ENCODE data around the gene NCOR2.

NCOR2 gene

DNA sequence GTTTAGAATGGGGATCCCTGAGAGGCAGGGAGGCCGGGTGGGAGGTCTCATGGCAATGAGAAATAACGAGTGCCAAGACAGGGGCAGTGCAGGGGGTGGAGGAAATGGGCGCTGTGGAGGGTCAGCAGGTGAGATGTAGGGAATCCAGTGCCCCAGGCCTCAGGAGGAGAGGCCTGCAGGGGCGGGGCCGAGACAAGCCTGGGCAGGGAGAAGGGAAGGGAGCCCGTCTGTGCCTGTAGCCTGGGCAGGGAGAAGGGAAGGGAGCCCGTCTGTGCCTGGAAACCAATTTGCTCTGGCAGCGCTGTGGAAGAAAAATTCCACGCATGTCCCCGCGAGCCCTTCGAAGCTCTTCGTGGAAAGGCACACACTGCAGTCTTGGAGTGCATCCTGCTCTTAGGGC lies 10.6 kb upstream of the NCOR2 start:
- DNase-seq (ENCODE audit: low read depth in 2 of 2, low spot score in 1 of 2) = no peak

DNA sequence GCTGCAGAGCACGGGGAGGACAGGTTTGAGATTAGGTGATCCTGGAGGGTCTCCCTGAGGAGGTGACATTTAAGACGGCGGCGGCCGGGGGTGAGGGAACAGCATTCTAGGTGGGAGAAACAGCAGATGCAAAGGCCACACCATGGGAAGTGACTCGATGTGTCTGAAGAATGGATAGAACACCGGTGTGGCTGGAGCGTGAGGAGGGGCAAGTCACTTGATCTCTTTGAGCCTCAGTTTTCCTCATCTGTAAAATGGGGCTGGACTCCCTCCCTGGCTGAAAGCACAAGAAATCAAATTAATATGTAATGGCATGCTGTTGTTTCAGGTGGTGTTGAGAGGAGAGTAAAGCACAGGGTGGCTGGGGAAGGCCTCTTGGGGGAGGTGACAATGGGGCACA lies 10.0 kb upstream of the NCOR2 start:
- no peak for DNase-seq (ENCODE audit: low read depth in 2 of 2, low spot score in 1 of 2)

DNA sequence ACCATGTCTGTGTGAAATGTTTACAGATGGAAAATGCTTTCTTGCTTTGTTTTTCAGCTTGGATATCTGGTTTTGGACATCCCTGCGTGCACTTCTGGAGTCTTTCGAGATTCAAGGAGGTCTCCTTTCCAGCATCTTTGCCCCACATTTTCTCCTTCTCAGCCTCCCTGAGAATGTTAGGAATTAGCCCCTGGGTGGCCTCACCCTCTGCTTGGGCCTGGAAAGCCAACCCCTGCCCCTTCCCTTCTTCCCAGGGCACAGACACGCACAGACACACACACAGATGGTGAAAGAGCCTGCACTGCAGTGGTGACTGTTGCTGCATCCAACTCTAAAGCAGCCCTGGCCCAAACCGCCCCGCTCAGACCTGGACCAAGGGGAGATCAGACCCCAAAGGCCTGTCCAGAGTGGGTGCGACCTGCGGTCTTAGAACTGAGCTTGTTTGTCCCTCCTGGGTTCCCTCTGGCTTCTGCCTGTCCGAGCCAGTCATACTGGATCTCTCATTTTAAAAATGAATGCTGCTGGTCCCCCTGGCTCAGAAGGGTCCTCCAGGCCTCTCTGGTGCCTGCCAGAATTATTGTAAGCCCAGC lies 8.7 kb upstream of the NCOR2 start:
- no peak for DNase-seq (ENCODE audit: low read depth in 2 of 2, low spot score in 1 of 2)

DNA sequence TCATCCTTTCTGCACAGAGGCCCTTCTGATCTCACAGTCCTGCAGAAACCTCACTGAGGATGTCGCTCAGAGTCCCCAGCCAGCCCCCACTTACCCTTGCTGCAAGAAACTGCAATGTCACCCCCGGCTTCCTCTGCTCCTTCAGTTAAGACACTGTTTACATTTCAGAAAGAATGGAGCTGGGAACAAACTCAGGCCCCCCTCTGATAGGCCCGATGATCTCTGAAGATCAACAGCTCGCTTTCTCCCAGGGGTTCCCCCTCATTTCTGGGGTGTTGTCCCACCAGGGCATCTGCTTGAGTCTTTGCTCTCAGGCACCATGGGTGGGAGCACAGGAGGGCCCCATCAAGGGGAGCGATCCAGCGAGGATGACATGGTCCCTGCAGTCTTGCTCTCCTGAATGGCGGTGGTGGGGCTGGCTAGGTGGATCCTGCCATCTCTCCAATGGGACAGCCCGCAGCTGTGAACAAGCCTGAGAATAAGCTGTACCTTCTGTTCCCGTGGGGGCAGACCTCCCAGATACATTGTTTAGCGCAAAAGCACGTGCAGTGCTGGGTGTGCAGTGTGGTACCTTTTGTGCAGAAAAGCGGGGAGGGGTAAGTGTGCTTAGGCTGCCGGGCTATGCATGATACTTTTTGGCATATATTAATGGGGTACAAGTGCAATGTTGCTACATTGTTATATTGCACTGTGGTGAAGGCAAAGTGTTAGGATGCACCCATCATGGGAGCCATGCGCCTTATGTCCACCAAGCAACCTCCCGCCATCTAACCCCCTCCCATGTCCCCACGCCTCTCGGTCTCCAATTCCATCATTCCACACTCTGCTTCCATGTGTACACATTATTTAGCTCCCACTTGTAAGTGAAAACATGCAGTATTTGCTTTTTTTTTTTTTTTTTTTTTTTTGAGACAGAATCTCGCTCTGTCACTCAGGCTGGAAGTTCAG lies 6.7 kb upstream of the NCOR2 start:
- DNase-seq (ENCODE audit: low read depth in 2 of 2, low spot score in 1 of 2) = no peak

DNA sequence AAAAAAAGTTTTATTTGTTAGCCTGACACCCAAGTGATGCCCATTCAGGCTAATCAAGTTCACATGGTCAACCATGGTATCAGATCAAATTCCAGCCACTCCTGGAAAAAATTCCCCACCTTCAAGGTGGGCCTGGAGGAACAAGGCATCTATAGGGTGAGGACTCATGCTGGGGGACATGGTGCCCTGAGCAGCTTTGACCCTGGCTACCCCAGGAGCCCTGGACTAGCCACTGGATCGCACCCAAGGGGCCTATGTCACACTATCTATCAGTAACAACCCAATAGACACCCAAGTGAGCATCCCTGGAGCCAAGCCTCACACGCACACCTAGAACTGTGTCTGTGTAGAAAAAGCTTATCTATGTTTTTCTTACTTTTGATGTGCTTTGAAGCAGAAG lies 4.1 kb upstream of the NCOR2 start:
- no peak for DNase-seq (ENCODE audit: low read depth in 2 of 2, low spot score in 1 of 2)

DNA sequence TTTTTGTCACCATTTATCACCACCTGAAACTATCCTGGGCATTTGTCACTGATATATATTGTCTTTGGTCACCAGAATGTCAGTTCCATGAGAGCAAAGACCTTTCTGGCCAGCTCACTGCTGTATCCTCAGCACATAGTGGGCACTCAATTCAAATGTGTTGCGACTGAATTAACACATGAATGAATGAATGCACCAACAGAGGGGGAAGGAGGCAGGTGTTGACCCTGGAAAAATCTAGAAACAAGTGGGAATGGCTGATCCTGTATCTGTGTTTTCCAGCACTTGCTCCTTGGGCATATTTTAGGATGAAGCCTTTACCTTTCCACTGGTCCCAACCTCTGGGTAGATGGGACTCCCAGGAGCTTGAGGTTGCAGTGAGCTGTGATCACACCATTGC lies 3.4 kb upstream of the NCOR2 start:
- DNase-seq (ENCODE audit: low read depth in 2 of 2, low spot score in 1 of 2) = no peak

DNA sequence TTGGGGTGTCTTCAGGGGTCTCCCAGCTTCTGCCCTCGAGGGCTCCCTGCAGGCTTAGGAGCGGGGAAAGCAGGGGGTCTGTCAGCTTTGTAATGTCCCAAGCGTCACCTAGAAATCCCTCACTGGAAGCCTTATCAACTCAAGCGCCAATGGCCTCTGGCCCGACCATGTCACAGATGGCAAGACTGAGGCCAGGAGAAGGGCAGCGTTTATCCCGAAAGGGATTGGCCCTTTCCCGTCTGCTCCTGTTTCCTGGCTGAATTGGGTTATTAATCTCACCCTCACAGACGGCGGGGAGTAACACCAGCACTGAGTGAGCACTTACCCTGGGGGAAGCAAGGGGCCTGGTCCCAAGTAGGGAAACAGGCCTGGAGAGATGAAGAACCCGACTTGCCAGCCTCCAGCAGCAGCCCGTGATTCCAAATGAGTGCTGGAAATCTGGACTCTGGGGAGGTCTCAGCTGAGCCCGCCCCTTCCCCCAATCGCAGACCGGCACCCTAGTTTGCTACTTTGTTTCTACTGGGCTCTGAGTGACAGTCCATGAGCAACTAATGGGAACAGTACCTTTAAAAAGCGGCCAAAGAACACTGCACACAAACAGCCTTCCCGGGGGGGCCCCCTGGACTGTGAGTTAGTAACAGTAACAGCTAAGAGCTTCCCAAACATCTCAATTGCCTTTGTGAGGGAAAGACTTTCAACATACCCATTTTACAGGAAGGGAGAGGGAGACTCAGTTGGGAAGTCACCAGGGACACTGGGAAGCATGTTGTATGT lies 2.1 kb upstream of the NCOR2 start:
- no peak for DNase-seq (ENCODE audit: low read depth in 2 of 2, low spot score in 1 of 2)

DNA sequence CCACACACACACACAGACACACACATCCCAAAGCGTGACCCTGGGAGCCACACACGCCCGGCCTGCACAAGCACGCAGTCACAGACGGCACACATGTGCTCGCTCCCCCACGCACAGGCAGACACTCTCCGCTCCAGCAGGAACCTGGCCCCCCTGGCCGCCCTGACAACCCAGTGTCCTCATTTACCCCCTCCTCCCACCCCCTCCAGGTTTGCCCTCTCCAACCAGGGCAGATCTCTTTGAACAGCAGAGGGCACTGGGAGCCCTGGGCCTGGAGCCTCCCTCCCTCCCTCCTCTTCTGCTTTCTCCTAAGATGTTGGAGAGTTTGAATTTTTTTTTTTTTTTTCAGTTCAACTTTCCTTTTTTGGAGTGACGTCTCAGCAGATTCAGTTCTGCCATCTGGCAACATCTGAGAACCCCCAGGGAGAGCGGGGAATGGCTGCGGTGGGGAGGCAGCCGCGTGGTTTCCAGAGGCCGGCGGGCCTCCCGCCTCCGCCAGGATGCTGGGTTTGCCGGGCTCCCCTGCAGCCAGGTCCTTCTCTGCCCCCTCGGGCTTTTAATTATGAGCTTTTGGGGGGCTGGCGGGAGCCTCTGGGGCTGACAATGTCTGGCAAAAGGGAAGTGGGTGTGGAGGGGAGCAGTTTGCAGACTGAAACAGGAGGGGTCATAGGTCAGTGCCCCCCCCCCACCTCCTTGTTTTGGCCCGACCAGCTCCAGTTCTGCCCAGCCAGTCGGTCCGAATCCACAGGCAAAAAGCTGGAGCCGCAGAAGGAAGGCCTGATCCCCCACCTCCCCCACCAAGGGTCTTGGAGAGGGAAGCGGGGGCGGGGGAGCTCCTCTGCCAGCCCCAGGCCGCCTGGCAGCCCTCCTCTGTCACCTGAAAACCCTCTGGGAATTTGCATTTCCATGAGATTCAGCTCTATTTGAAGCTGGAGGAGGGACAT lies 1.3 kb upstream of the NCOR2 start:
- DNase-seq (ENCODE audit: low read depth in 2 of 2, low spot score in 1 of 2) = no peak

DNA sequence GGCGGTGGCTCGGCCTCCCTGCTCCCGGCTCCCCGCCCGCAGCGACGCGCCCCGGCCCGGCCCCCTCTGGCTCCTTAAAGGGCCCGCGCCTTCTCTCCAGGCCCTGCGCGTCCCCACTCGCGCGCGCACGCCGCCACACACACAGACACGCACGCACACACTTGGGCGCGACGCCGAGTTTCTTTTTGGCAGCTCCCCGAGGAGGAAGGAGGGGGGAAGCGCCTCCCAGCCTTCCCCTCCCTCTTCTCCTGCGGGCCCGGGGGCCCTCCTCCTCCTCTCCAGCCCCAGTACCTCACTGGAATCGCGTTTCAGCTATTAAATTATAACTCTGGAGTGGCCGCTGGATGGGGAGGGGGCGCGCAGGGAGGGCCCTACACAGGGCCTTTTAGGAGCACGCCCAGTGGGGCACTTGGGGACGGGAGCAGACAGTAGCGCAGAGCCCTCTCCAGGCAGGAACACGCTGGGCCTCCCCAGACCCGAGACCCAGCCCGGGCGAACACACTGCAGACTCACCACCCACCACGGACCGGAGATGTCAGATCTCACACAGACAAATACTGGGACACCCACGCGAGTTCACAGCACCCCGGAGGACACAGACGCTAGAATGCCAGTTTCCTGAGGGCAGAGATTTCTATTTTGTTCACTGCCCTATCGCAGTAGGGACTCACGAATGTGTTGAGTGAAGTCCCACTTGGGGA lies 411 bp upstream of the NCOR2 start:
- DNase-seq (ENCODE audit: low read depth in 2 of 2, low spot score in 1 of 2) = peak; percentile 32 to 66

DNA sequence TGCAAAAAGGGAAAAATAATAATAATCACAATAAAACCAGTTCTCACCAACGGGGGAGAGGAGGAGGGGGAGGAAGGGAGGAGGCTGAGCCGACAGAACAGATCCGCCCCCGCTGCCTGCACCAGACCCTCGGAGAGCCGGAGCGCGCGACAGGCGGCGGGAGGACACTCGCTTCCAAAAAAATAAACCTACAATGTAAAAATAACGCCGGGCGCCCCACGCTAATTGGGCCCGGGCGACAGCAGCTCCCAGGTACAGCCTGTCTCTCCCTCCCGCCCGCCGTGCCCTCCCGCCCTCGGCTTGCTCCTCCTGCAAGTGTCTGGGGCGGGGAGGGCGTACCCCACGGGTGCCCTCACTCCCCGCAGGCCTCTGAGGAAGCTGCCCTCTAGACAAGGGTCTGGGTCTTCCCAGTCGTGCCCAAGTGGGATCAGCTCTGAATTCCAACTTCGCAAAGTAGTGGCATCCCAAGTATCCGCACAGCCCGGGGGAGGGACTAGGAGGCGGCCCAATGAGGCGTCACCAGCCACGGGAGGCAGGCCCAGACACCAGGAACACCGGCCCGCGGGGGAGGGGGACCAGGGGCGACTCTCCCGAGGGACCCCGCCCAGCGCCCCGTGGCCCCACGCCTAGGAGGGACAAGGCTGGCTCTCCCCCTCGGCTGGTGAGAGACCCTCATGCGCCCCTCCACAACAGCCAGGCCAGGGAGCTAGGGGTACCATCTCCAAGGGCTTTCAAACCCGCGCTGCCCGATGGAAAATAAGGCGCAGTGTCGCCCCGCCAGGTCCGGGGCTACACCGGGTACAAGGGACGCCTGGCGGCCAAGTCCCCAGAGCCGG lies 1.0 kb downstream of the NCOR2 start:
- DNase-seq (ENCODE audit: low read depth in 2 of 2, low spot score in 1 of 2) = peak; percentile 26 to 30

DNA sequence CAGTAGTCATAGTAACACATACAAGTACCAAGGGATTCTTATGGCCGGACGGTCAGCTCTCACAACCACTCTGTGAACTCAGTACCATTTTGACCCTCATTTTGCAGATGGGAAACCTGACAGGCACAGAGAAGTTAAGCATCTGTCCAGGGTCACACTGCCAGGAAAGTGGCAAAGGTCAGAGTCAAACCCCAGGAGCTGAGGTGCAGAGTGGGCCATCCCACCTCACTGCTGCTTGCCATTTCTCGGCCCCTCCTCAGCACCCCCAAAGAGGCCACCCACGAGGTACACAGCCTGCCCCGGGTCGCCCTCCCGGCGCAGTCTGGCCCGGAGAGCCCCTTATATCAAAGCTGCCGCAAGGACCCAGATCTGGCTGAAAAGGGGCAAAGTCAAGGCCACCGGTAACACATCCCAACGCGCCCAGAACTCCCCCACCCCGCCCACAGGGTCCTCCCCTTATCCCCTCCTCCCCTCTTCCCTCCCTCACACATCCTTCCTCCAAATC lies 1.7 kb downstream of the NCOR2 start:
- DNase-seq (ENCODE audit: low read depth in 2 of 2, low spot score in 1 of 2) = no peak

DNA sequence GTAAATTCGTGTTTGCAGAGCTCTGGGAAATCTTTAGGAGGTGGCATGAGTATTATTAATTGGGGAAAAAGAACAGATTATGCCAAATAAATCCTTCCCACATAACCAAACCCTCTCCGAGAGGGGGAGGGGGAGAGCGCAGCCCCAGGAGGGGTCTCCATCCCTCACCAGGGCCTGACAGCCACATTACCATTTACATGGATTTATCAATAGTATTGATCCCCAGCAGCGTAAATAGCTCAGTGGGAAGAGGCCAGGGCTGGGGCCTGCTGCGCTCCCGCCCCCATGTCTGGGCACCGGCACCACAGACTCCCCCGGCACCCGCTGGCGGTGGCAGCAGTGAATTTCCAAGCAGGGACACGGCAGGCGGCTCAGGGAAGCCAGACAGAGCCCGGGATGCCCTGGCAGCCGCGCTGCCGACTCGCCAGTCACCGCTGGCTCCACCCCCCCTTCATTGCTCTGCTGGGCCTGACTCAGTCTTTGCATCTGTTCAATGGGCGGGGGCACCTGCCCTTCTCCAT lies 2.4 kb downstream of the NCOR2 start:
- DNase-seq (ENCODE audit: low read depth in 2 of 2, low spot score in 1 of 2) = no peak

DNA sequence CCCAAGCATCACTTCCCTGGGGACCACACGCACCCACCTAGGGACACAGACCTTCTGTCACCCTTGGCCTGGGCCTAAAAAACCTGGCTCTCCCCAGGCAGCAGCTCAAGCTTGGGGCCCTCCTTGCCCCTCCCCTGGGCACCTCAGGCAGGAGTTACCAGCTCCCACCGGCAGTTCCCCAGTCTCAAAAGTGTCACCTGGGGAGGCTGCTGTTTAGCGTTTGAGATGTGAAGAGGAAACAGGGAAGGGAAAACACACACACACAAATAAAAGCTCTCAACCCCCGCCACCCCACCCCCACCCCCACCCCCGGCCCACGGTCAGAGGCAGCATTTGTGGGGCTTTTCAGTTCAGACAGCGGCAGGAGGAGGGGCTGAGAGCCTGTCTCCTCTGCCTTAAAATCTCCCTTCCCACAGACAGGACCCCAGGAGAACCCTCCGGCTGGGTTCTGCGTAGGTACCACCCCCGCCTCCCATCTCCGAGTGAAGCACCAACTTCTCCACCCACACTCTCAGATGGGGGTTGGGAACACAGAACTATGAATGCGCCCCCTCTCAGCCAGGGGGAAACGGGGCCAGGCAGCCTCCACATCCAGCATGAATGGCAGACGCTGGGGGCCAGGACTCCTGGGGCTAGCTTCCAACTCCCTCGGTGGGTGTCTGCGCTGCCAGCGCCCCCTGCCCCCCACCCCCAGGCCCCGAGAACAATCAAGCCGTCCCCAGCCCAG lies 3.0 kb downstream of the NCOR2 start:
- no peak for DNase-seq (ENCODE audit: low read depth in 2 of 2, low spot score in 1 of 2)

DNA sequence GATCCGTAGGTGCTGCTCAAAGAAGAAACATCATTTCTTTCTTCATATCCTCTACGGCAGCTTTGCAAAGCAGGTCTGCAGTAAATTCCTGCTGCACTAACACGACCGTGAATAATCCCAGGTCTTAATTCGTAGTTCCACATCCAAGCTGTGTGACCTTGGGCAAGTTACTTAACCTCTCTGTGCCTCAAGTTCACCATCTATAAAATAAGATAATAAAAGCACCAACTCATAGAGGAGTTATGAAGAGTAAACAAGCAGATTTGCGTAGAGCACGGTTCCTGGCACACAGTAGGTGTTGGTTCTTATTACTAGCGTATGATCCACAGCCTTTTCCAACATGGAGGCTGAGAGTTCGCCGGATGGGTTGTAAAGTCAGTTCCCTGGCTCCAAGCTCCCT lies 3.6 kb downstream of the NCOR2 start:
- DNase-seq (ENCODE audit: low read depth in 2 of 2, low spot score in 1 of 2) = no peak

DNA sequence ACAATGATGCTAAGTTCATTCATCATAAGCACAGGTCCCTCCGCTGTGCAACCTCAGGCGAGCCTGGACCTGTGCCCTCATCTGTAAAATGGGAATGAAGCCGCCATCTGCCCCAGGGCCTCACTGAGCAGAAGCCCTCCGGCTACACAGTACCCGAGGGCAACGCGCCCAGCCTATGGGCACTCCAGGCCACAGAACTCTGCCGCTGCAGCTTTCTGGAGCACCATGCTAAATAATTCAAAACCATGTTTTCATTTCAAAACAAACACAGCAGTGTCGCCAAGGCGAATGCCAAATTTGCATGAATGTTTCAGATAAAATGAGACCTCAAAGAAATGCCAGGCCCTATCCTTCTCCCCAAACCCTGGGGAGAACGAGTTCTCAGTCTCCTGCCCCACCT lies 4.0 kb downstream of the NCOR2 start:
- no peak for DNase-seq (ENCODE audit: low read depth in 2 of 2, low spot score in 1 of 2)

DNA sequence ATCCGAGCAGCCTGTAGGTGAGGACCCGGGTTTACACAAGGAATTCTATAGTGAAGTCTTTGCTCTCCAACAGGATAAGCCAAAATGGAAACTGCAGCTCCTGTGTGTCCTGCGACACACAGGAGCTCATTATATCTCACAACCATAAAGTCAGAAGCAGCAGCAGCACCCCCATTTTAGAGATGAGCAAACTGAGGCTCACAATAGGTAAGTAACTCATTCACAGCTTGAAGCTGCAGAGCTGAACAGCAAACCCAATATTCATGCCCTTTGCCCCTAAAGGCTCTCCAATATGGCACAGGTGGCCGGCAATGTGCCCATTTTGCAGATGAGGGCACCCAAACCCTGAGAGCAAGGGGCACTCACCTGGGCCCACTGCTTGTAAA lies 4.6 kb downstream of the NCOR2 start:
- DNase-seq (ENCODE audit: low read depth in 2 of 2, low spot score in 1 of 2) = no peak

DNA sequence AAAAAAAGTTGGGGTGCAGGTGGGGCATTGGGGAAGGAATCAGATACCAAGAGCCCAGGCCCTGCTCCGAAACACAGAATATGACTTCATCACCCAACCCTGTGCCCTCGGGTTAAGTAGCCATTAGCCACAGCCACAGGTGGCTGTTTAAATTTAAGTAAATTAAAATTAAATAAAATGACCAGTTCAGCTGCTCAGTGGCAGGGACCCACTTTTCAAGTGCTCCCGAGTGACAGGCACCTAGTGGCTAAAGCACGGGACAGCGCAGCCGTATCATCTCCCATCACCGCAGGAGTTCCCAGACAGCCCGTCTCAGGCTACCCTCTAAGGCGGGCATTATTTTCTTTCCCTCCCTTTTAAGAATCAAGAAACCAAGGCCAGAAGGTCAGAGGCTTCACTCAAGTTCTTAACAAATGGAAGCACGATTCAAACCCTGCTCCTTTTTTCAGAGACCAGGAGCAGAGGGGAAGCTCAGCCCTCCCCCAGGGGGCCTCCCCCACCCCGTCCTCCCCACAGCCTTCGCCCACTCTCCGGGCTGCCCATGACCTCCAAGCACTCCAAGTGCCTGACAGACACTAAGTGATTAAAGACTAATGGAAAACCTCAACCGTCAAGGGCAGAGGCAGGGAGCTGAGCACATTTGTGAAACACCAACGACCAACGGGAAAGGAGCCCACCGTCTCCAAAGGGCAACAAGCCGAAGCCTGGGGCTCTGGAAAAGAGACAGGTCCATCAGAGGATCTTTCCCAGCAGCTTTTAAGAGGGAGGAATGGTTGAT lies 5.2 kb downstream of the NCOR2 start:
- no peak for DNase-seq (ENCODE audit: low read depth in 2 of 2, low spot score in 1 of 2)

DNA sequence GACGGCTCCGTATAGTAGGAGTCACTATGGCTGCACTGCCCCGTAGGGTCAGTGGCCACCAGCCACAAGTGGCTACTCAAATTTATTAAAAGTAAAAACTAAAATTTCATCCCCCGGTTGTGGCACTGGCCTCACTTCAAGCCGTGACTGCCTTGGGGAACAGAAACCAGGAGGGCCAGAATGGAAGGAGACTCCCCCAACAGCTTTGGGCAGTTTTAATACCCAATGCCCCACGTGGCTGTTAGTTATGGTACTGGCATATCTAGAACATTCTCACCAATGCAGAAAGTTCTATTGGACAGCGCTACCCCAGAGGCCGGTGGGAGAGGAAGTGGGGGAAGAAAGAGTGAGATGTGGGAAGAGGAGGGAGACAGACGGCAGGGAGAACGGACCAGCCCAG lies 6.2 kb downstream of the NCOR2 start:
- DNase-seq (ENCODE audit: low read depth in 2 of 2, low spot score in 1 of 2) = no peak
